Measurements from ENCODE around the gene CSTPP1.

- TF ChIP-seq, protein P1, sequence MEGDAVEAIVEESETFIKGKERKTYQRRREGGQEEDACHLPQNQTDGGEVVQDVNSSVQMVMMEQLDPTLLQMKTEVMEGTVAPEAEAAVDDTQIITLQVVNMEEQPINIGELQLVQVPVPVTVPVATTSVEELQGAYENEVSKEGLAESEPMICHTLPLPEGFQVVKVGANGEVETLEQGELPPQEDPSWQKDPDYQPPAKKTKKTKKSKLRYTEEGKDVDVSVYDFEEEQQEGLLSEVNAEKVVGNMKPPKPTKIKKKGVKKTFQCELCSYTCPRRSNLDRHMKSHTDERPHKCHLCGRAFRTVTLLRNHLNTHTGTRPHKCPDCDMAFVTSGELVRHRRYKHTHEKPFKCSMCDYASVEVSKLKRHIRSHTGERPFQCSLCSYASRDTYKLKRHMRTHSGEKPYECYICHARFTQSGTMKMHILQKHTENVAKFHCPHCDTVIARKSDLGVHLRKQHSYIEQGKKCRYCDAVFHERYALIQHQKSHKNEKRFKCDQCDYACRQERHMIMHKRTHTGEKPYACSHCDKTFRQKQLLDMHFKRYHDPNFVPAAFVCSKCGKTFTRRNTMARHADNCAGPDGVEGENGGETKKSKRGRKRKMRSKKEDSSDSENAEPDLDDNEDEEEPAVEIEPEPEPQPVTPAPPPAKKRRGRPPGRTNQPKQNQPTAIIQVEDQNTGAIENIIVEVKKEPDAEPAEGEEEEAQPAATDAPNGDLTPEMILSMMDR (IDR thresholded peaks at IDR 0.05), result no peak
- TF ChIP-seq EZH2 (IDR thresholded peaks at IDR 0.05), result no peak
- no peak for TF ChIP-seq EZH2phosphoT487 (IDR thresholded peaks at IDR 0.05)
Measured at GRCh38 chr11:47078751-47079521, 142.4 kb downstream of the CSTPP1 start.
